Measurements from ENCODE around the gene ACBD3. TPM values are rescaled to one million over a fixed set of nuclear protein-coding genes. Genes with fewer than 3 reads are reported as not detected.

Gene ACBD3
- total and polyA plus RNA-seq, 12 donors: 5.4 to 49.1 (median 33.1) TPM

DNA sequence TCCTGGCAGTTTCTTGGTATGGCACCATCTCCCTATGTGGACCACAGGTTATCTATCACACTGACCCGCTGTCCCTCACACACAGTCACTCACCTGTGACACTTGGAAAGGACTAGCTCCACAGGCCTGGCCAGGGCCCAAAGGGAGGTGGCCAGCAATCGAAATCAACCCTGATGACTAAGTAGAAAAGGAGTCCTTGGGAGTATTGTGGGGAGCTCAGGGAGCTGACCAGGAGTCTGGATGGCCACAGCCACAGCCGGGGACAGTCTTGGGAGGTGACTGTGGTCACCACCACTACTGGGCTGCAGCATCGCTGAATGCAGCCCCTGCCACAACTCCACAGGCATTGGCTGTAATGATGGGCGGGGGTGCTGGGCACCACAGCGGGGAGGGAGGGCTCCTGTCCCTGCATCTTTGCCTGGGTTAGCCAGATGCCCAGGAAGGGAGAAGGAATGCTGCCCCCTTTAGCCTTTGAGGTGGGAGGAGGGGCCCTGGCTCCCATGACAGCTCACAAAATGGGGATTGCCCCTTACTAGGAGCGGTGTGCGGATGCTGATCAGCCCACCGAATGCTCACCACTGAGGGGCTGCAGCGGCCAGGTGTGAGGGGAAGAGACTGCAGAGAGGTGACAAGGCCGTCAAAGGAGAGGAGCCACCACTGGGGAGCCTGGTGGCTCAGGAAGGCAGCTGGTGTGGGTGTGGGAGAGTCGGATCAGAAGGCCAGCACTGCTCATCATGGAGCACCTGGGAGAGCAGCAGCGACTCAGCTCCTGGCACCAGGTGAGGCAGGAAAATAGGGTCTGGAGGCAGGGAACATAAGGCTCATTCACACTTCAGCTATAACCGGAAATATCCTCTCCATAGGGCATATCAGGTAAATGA, 62.7 kb downstream of the ACBD3 start:
- Histone ChIP-seq H3K27ac (no peak overlapping the region), H3K9me3 (replicated peaks in 1 of 3) (no peaks in the 10 kb centered on the region), H3K27me3 (peaks cover 8% of the 10 kb centered on the region), H3K4me1 (replicated peaks in 1 of 2) (peaks cover 4 to 12% of the 10 kb centered on the region in 2 donors), H3K36me3 (replicated peaks in 1 of 2) (no peaks in the 10 kb centered on the region), H3K4me3 (no peak overlapping the region)
- peak in 3 of 7 donors; percentile 14 to 35 (median 24) for DNase-seq
- no peak for TF ChIP-seq POLR2A (IDR thresholded peaks at IDR 0.05)
- intact Hi-C loops (cut with DNase I): loop anchor here (2.0 to 5.0 kb wide), 2 partner anchors 71 to 73 kb away; no protein-coding TSS in a partner anchor
- 76 to 85% (median 82%) methylated on average over 8 to 14 of the region's 14 CpGs for WGBS, 4 donors

DNA sequence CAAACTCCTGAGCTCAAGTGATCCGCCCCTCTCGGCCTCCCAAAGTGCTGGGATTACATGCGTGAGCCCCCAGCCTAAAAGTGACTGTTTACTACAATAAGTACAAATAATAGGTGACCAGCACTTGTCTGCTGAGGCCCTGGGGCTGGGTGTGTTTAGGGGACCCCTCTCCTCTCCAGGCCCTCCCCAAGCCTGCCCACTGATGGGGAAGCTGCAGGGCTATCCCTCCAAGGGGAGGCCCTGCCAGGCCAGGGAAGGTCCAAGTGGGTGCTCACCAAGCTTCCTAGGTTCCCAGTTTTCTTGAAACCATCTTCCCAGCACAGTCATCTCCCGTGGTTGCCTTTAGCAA, 63.4 kb downstream of the ACBD3 start:
- no peak for TF ChIP-seq POLR2A (IDR thresholded peaks at IDR 0.05)
- no peak for TF ChIP-seq CTCF (IDR thresholded peaks at IDR 0.05)
- no peak overlapping the region for H3K4me3 ChIP-seq
- H3K36me3 ChIP-seq (replicated peaks in 1 of 2): no peaks in the 10 kb centered on the region
- H3K4me1 ChIP-seq (replicated peaks in 1 of 2): peaks cover 4 to 12% of the 10 kb centered on the region in 2 donors
- H3K27me3 ChIP-seq: peaks cover 8% of the 10 kb centered on the region
- 92 to 97% (median 95%) methylated on average over 2 to 4 of the region's 4 CpGs for WGBS, 4 donors
- H3K9me3 ChIP-seq (replicated peaks in 1 of 3): no peaks in the 10 kb centered on the region
- no peak for DNase-seq
- intact Hi-C loops (cut with DNase I): loop anchor here in 1 of 2 donors (5.0 kb wide), 1 partner anchor 74 kb away; no protein-coding TSS in a partner anchor
- no peak overlapping the region for H3K27ac ChIP-seq

- peaks cover 4 to 12% of the 10 kb centered on the region in 2 donors for H3K4me1 ChIP-seq (replicated peaks in 1 of 2)
- H3K27ac ChIP-seq: peak overlapping the region in 2 of 5 donors; percentile 26 to 64
- TF ChIP-seq CTCF (IDR thresholded peaks at IDR 0.05) (peak in 5 of 6 experiments; percentile 26 to 93 (median 92)), POLR2A (IDR thresholded peaks at IDR 0.05) (no peak)
- peak in 5 of 7 donors; percentile 34 to 70 (median 57) for DNase-seq
- H3K4me3 ChIP-seq: peak overlapping the region in 3 of 4 donors; percentile 33 to 88 (median 34)
- no peaks in the 10 kb centered on the region for H3K36me3 ChIP-seq (replicated peaks in 1 of 2)
- intact Hi-C loops (cut with DNase I): loop anchor here (2.0 to 5.0 kb wide), 2 partner anchors 57 to 76 kb away; no protein-coding TSS in a partner anchor
- 0 to 2% (median 0%) methylated on average over 21 to 104 of the region's 104 CpGs for WGBS, 4 donors
- no peaks in the 10 kb centered on the region for H3K9me3 ChIP-seq (replicated peaks in 1 of 3)
- H3K27me3 ChIP-seq: peaks cover 8% of the 10 kb centered on the region
Measured at GRCh38 chr1:226121587-226122400, 64.7 kb downstream of the ACBD3 start.

GRCh38 chr1:226121049-226121586, 65.4 kb downstream of the ACBD3 start:
- peaks cover 7% of the 10 kb centered on the region for H3K27me3 ChIP-seq
- intact Hi-C loops (cut with DNase I): loop anchor here (2.0 to 5.0 kb wide), 2 partner anchors 56 to 76 kb away; no protein-coding TSS in a partner anchor
- no peak for DNase-seq
- H3K27ac ChIP-seq: no peak overlapping the region
- peak overlapping the region in 1 of 4 donors; percentile 88 for H3K4me3 ChIP-seq
- H3K36me3 ChIP-seq (replicated peaks in 1 of 2): no peaks in the 10 kb centered on the region
- H3K9me3 ChIP-seq (replicated peaks in 1 of 3): no peaks in the 10 kb centered on the region
- TF ChIP-seq CTCF (IDR thresholded peaks at IDR 0.05) (no peak), POLR2A (IDR thresholded peaks at IDR 0.05) (no peak)
- peaks cover 4 to 12% of the 10 kb centered on the region in 2 donors for H3K4me1 ChIP-seq (replicated peaks in 1 of 2)
- WGBS, 4 donors: 13 to 58% (median 18%) methylated on average over 4 to 37 of the region's 37 CpGs
